HFF-Myc (cell line): Measurements from ENCODE around the gene NTRK2.

Experiments
- DNase-seq: peaks from one replicate; pipeline ENCODE4 v3.0.0-alpha.2; 2011; ENCODE audit warnings: low read depth; ENCODE audit errors: extremely low read depth
- H3K4me3 ChIP-seq: replicated peaks from 2 replicates; pipeline ENCODE4 v1.5.1; 2011; ENCODE audit warnings: low read depth, mild to moderate bottlenecking, control low read depth, low read length
- TF ChIP-seq, protein P1 (sequence below): IDR thresholded peaks from 2 replicates; pipeline ENCODE4 v1.5.1; 2012; ENCODE audit warnings: mild to moderate bottlenecking, low read depth, low read length, control low read depth; ENCODE audit errors: missing control alignments

Gene NTRK2

DNA sequence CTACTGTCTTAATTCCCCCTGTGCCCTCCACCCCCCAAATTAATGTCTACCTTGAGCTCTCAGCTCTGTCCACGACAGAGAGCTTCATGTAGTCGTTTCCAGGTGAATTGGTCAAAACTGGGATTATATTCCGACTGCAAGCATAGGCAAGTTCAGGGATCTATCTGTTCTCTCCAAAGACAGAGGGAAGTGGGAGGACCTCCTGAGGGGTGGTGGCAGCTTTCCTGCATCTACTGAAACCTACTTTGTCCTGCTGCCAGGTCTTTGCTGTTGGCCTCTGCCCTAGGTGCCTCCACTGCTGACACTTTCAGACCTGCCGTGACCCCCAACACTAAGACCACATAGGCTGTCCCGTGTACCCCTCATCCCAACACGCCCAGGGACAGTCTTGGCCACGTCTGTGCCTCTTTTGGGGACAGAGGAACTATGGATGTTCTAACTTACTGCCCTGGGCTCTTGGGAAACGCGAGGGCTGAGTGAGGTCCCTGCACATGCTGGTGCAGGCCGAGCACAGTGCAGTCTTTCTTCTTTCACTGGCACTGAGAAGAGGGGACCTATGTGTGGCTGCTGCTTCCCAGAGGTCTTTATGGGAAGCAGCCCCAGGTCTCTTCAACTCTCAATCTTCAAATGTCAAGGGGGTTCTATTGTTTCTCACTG, 125.6 kb downstream of the NTRK2 start:
- no peak overlapping the region for H3K4me3 ChIP-seq
- TF ChIP-seq, protein P1, sequence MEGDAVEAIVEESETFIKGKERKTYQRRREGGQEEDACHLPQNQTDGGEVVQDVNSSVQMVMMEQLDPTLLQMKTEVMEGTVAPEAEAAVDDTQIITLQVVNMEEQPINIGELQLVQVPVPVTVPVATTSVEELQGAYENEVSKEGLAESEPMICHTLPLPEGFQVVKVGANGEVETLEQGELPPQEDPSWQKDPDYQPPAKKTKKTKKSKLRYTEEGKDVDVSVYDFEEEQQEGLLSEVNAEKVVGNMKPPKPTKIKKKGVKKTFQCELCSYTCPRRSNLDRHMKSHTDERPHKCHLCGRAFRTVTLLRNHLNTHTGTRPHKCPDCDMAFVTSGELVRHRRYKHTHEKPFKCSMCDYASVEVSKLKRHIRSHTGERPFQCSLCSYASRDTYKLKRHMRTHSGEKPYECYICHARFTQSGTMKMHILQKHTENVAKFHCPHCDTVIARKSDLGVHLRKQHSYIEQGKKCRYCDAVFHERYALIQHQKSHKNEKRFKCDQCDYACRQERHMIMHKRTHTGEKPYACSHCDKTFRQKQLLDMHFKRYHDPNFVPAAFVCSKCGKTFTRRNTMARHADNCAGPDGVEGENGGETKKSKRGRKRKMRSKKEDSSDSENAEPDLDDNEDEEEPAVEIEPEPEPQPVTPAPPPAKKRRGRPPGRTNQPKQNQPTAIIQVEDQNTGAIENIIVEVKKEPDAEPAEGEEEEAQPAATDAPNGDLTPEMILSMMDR, result no peak
- no peak for DNase-seq

DNA sequence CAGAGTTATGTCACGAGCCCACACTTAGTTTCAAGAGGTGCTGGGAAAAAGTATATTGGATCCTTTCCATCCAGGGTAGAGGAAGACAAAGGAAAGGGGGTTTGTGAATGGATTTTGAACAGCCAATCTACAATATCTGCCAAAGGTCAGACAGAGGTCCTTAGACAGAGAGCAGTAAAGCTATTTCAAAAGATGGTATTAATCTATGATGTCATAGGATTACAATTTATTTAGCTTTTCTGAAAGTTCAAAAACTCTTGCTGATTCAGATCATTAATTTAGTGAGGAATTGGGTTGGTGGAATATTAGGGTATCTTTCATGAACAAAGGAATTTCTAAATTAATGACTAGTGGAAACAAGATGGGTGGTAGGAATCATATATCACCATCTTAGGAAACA, 126.9 kb downstream of the NTRK2 start:
- no peak overlapping the region for H3K4me3 ChIP-seq
- no peak for DNase-seq
- TF ChIP-seq, protein P1, result no peak

DNA sequence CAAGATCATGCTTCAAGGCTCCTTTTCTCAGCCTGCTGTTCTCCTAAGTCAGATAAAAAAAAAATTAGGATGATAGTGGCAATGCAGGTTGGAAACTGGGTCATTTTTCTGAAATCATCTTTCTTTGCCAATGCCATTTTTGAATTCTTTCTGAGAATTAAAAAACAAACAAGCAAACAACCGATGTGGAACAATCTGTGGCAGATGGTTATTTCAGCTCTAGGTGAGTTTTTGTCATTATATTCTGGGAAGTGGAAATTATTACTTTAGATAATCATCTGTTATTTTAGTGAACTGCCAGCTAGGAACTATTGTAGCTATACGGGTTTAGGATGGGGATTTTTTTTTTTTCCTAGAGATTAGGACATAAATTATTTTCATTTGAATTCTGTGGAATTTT, 129.7 kb downstream of the NTRK2 start:
- no peak overlapping the region for H3K4me3 ChIP-seq
- TF ChIP-seq, protein P1, result no peak
- DNase-seq, result no peak

- no peak overlapping the region for H3K4me3 ChIP-seq
- TF ChIP-seq, protein P1, result no peak
- DNase-seq, result no peak
Observed at GRCh38 chr9:84804951-84805694, 135.6 kb downstream of the NTRK2 start.

GRCh38 chr9:84807431-84807830, 137.9 kb downstream of the NTRK2 start:
- TF ChIP-seq, protein P1, result no peak
- no peak for DNase-seq
- H3K4me3 ChIP-seq, result no peak overlapping the region

GRCh38 chr9:84807870-84808390, 138.4 kb downstream of the NTRK2 start:
- TF ChIP-seq, protein P1, result no peak
- H3K4me3 ChIP-seq, result no peak overlapping the region
- no peak for DNase-seq
